NB4 (cell line): ENCODE data around the gene BCAM.

Experiments used
- DNase-seq: peaks from one replicate; pipeline ENCODE4 v3.0.0; 2010; ENCODE audit warnings: low read depth
- H3K4me3 ChIP-seq: one replicate; pipeline ENCODE4 v1.5.1; 2011; ENCODE audit warnings: mild to moderate bottlenecking, low read depth, low read length, moderate library complexity
- MYC ChIP-seq: IDR thresholded peaks from 2 replicates; pipeline ENCODE4 v1.6.1; 2011; ENCODE audit warnings: low read depth, low read length
- POLR2A ChIP-seq: IDR thresholded peaks from 2 replicates; pipeline ENCODE4 v1.6.1; 2011; ENCODE audit warnings: mild to moderate bottlenecking; ENCODE audit not compliant: insufficient read length; ENCODE audit errors: extremely low read depth
- TF ChIP-seq, protein P1 (sequence below): IDR thresholded peaks from one replicate; pipeline ENCODE4 v1.5.1; 2012; ENCODE audit warnings: low read depth, low read length
- TF ChIP-seq, protein P2 (sequence below): IDR thresholded peaks from 2 replicates; pipeline ENCODE4 v1.6.1; 2011; ENCODE audit warnings: low read depth, low read length

BCAM gene

DNA sequence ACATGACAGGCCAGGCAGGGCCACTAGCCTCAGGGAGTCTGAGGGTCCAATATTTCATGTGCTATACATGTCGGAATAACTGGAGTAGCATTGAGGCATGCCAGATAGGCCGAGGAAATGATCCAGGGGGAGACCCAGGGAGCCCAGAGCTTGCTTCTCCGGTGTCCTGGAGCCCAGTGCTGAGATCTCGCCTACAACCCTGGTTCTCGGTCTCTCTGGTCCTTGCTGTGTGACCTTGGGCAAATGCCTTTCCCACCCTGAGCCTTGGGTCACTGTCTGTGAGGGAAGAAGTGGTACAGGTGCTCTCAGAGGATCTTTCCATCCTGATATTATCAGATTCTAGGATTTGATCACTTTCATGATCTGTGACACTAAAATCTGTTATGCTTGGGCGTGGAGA, 19.9 kb upstream of the BCAM start:
- H3K4me3 ChIP-seq: no peak overlapping the region
- TF ChIP-seq POLR2A: no peak
- TF ChIP-seq, protein P1, sequence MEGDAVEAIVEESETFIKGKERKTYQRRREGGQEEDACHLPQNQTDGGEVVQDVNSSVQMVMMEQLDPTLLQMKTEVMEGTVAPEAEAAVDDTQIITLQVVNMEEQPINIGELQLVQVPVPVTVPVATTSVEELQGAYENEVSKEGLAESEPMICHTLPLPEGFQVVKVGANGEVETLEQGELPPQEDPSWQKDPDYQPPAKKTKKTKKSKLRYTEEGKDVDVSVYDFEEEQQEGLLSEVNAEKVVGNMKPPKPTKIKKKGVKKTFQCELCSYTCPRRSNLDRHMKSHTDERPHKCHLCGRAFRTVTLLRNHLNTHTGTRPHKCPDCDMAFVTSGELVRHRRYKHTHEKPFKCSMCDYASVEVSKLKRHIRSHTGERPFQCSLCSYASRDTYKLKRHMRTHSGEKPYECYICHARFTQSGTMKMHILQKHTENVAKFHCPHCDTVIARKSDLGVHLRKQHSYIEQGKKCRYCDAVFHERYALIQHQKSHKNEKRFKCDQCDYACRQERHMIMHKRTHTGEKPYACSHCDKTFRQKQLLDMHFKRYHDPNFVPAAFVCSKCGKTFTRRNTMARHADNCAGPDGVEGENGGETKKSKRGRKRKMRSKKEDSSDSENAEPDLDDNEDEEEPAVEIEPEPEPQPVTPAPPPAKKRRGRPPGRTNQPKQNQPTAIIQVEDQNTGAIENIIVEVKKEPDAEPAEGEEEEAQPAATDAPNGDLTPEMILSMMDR: no peak
- TF ChIP-seq, protein P2, sequence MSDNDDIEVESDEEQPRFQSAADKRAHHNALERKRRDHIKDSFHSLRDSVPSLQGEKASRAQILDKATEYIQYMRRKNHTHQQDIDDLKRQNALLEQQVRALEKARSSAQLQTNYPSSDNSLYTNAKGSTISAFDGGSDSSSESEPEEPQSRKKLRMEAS: no peak
- no peak for TF ChIP-seq MYC
- no peak for DNase-seq

DNA sequence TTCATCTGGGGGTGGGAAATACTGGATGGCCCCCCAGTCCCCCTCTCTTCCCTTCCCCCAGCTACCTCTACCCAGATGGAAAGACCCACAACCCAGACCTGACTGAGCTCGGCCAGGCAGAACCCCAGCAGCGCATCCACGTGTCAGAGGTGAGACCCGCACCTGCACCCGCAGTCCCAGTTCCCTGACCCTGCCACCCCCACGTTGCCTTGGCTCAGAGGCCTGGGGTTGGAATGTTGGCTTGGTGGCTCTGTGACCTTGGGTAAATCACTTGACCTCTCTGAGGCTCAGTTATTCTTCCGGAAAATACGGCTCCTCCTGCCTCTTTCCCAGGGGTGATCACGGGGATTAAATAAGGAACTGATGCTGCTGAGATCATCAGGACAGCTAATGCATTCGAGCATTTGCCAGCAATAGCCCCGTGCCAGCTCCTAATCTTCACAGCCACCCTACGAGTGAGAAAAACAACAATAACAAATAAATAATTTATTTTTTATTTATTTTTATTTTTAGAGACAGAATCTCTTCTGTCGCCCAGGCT, 18.9 kb upstream of the BCAM start:
- no peak overlapping the region for H3K4me3 ChIP-seq
- no peak for DNase-seq
- no peak for TF ChIP-seq MYC
- no peak for TF ChIP-seq POLR2A

DNA sequence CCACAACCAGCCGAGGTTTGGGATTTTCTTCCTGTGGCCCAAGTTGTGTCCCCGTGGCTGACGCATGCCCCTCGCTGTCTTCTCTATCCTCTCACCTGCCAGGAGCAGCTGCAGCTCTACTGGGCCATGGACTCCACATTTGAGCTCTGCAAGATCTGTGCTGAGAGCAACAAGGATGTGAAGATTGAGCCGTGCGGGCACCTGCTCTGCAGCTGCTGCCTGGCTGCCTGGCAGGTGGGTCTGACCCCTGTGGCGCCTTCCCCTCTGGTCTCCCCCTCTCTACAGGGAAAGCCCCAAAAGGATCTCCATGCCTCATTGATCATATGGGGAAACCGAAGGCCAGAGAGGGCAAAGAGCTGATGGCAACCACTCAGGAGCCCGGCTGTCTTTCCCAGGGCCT, 16.6 kb upstream of the BCAM start:
- DNase-seq: no peak
- H3K4me3 ChIP-seq: no peak overlapping the region
- no peak for TF ChIP-seq POLR2A
- TF ChIP-seq MYC: no peak
- TF ChIP-seq, protein P1: no peak
- TF ChIP-seq, protein P2: no peak

DNA sequence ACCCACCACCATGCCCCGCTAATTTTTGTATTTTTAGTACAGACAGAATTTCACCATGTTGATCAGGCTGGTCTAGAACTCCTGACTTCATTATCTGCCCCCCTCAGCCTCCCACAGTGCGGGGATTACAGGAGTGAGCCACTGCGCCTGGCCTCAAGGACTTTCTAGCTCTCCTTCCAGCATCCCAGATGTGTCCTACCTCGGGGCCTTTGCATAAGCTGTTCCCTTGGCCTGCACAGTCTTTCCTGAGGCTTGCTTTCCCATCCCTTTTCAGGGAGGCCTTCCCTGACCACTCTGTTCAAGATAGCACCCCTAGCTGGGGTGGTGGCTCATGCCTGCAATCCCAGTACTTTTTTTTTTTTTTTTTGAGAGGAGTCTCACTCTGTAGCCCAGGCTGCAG, 14.3 kb upstream of the BCAM start:
- no peak overlapping the region for H3K4me3 ChIP-seq
- no peak for DNase-seq
- TF ChIP-seq, protein P1: no peak
- no peak for TF ChIP-seq MYC
- TF ChIP-seq, protein P2: no peak
- TF ChIP-seq POLR2A: no peak

DNA sequence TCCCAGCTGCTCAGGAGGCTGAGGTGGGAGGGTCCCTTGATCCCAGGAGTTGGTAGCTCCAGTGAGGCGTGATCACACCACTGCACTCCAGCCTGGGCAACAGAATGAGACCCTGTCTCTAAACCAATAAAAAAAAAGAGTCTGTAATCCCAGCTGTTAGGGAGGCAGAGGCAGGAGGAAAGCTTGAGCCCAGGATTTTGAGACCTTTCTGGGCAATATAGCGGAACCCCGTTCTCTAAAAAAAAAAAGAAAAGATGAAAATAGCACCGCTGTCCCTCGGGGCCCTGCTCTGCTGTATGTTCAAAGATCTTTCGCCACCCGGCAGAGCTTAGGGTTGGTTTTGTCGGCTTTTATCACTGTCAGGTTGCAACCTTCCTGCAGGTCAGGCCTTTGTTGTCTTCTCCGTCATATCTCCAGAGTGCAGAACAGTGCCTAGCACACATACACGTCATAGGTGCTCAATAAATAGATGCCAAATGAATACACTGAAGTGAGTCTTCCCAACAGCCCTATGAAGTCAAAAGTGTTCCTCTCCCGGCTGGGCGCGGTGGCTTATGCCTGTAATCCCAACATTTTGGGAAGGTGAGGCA, 13.4 kb upstream of the BCAM start:
- DNase-seq: no peak
- H3K4me3 ChIP-seq: no peak overlapping the region
- TF ChIP-seq MYC: no peak
- no peak for TF ChIP-seq POLR2A
- TF ChIP-seq, protein P2: no peak

DNA sequence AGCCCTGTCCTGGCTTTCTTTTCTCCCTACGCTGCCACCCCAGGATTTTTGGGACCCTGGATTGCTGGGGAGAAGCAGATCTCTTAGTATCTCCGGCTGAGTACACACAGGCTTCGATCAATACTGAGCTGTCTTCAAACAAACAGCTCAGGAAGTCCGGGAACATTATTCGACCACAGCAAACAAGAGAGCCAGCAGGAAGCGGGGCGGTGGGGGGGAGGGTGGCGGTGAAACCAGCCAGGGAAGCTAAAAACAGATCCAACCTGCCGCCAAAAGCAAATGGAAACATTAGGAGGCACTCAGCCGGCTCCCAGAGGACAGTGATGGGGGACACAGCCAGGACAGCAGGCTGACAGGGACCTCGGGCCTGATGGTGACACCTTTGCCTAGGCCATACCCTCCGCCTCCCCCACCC, 12.2 kb upstream of the BCAM start:
- DNase-seq: no peak
- H3K4me3 ChIP-seq: no peak overlapping the region
- TF ChIP-seq MYC (no peak), POLR2A (no peak)
- TF ChIP-seq, protein P2: no peak
- TF ChIP-seq, protein P1: no peak
